ENCODE results near the gene ACSF3. TPM values are rescaled to one million over a fixed set of nuclear protein-coding genes. Genes with fewer than 3 reads are reported as not detected.

ACSF3 gene
- total RNA-seq (10 to 100 TPM; 15.3 to 19.9 TPM), polyA plus RNA-seq (10 to 100 TPM; 17.6 to 27.3 TPM)

- peaks cover 15 to 35% (median 27%) of the 10 kb centered on the region in 4 donors for H3K4me1 ChIP-seq (ENCODE audit: control insufficient read depth in 4 of 4, insufficient read depth in 4 of 4, low read length in 3 of 4)
- WGBS, result 1% methylated on average over 110 of the region's 110 CpGs
- H3K4me3 ChIP-seq (ENCODE audit: low read depth in 1 of 3, low read length in 3 of 3), result peak within 1 kb of the TSS; percentile 30 to 94 (median 88)
- no peak within 1 kb of the TSS for H3K27ac ChIP-seq (ENCODE audit: low read depth in 1 of 2, low read length in 2 of 2)
- peaks cover 0 to 2% (median 0%) of the 10 kb centered on the region in 4 donors for H3K27me3 ChIP-seq (ENCODE audit: control insufficient read depth in 4 of 4, insufficient read depth in 4 of 4, low read length in 3 of 4)
- peak; percentile 67 for DNase-seq (ENCODE audit: low spot score)
- no peaks in the 10 kb centered on the region for H3K9me3 ChIP-seq (ENCODE audit: control insufficient read depth in 4 of 4, low read length in 3 of 4)
- TF ChIP-seq GABPA (IDR thresholded peaks at IDR 0.05 in 1 of 2, conservative IDR thresholded peaks at IDR 0.05 in 1 of 2), result peak in 1 of 2 donors; percentile 59
- no peak for TF ChIP-seq ATF3 (IDR thresholded peaks at IDR 0.05)
- H3K9ac ChIP-seq (ENCODE audit: low read depth in 1 of 2, low read length in 2 of 2), result peak within 1 kb of the TSS; percentile 25 to 75
- H3K36me3 ChIP-seq (ENCODE audit: control insufficient read depth in 4 of 4, insufficient read depth in 3 of 4, low read depth in 1 of 4, low read length in 3 of 4), result no peaks in the 10 kb centered on the region
These were observed at the start of gene ACSF3 for GRCh38 chr16:89093602-89094251. TSS of gene ACSF3 (plus strand) at chr16:89093852. CDS start at chr16:89100682, 6,830 bp downstream.

DNA sequence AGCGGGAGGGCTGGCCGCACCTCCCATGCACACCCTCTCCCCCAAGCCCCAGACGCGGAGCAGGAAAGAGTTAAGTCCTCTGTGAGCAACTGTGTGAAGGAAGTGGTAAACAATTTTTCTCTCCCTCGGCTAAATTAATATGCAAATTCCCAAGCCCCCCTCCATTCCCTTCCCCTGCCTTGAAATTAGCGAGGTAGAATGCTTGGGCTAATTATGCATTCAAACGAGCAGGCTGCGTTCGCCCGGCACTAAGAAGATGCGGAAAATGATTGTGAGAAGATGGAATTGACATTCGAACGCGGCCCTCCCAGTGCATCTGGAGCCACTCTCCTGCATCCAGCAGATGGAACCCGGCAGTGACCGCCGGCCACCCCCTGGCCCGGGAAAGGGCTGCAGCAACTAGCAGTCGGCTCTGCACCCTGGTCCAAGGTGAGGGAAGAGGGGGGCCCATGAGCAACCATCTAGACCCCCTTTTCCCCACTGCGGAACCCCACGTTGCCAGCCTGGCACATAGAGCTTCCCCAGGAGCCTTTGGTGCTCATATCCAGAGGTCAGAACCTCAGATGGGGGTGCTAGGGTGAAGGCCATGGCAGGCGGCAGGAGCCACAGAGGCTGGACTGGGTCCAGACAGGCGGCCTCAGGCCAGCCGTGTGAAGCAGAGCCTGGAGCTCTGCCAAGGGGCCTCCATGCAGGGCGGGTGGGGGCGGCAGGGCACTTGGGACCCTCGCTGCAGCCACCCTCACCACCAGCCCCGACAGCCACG lies 49.1 kb upstream of the ACSF3 start:
- Histone ChIP-seq H3K4me3 (ENCODE audit: low read depth in 1 of 3, low read length in 3 of 3) (no peak overlapping the region), H3K36me3 (ENCODE audit: control insufficient read depth in 4 of 4, insufficient read depth in 3 of 4, low read depth in 1 of 4, low read length in 3 of 4) (no peaks in the 10 kb centered on the region), H3K27me3 (ENCODE audit: control insufficient read depth in 4 of 4, insufficient read depth in 4 of 4, low read length in 3 of 4) (peaks cover 0 to 2% (median 0%) of the 10 kb centered on the region in 4 donors), H3K4me1 (ENCODE audit: control insufficient read depth in 4 of 4, insufficient read depth in 4 of 4, low read length in 3 of 4) (no peaks in the 10 kb centered on the region), H3K27ac (ENCODE audit: low read depth in 1 of 2, low read length in 2 of 2) (no peak overlapping the region), H3K9ac (ENCODE audit: low read depth in 1 of 2, low read length in 2 of 2) (no peak overlapping the region), H3K9me3 (ENCODE audit: control insufficient read depth in 4 of 4, low read length in 3 of 4) (no peaks in the 10 kb centered on the region)
- no peak for DNase-seq (ENCODE audit: low spot score)
- TF ChIP-seq REST (IDR thresholded peaks at IDR 0.05) (no peak), YY1 (IDR thresholded peaks at IDR 0.05) (no peak), JUND (IDR thresholded peaks at IDR 0.05) (no peak), RXRA (IDR thresholded peaks at IDR 0.05) (no peak), HNF4G (IDR thresholded peaks at IDR 0.05) (no peak), NR2F2 (IDR thresholded peaks at IDR 0.05) (no peak), RAD21 (IDR thresholded peaks at IDR 0.05) (no peak), SP1 (IDR thresholded peaks at IDR 0.05) (no peak), TAF1 (conservative IDR thresholded peaks at IDR 0.05) (no peak), HNF4A (conservative IDR thresholded peaks at IDR 0.05) (no peak), EGR1 (IDR thresholded peaks at IDR 0.05; ENCODE audit: low read depth in 2 of 2) (no peak), MAX (IDR thresholded peaks at IDR 0.05) (no peak), ATF3 (IDR thresholded peaks at IDR 0.05) (no peak), GABPA (IDR thresholded peaks at IDR 0.05 in 1 of 2, conservative IDR thresholded peaks at IDR 0.05 in 1 of 2) (no peak), FOXA1 (IDR thresholded peaks at IDR 0.05) (no peak)
- WGBS, result 61% methylated on average over 29 of the region's 29 CpGs
